ENCODE measurements around the gene FER1L5.
A peak's percentile ranks its signal among the peaks of the same experiment; 100 is the strongest.

Gene FER1L5

GRCh38 chr2:96642564-96643360 lies at the start of gene FER1L5:
Gene FER1L5 (plus strand): TSS chr2:96642764. CDS start chr2:96642837, 73 bp downstream.
- no peak for DNase-seq

- DNase-seq: no peak
Measured at GRCh38 chr2:96594282-96594681, 48.3 kb upstream of the FER1L5 start.

DNA sequence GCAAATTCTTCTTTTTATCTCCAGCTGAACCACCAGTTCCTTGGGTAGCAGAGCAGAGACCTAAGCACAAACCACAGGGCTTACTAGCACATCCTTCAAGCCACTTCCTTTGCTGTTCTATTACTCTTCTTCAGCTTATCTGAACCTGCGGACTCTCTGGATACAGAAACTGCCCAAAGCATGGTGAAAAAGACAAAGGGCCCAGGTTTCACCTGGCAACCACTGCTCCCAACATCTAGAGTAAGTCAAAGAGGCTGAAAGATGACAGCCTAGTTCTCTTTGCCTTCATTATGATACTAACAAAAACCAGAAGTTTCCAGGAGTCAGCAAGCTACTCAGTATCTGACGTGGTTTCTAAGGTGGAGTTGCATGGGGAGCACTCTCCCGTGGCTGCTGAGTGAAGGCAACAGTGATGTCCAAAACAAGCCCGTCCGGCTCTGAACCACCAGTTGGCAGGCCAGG lies 47.8 kb upstream of the FER1L5 start:
- no peak for DNase-seq

DNA sequence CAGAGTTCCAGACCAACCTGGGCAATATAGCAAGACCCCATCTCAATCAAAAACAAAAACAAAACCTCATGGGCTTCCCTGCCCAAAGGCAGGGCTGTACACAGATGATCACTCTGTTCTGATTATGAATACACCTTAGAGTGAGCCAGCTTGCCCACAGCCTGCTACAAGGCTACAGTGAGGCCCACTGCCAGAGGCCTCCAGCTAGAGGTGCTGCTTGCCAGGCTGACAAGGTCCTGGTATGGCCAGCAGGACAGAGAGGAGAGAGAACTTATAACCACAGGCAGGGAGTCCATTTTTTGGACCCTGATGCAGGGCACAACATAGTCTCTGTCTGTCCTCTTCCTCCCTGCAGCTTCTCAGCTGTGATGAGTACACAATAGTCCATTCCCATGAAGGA lies 46.0 kb upstream of the FER1L5 start:
- DNase-seq: no peak

DNA sequence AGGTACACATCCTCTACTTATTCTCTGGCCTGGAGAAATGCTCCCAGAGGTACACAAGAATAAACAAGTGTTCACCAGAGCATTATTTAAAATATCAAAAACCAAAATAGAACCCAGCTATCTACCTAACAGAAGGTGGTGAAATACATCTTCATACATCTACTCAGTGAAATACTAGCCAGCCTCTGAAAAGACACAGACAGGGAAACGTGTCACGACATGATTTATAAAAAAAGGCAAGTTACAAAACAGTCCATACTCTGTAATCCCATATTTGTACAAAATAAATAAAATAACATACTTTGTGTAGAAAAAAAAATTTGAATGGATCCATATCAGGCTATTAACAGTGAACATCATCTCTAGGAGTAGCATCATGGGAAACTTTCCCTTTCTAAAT lies 42.6 kb upstream of the FER1L5 start:
- no peak for DNase-seq

GRCh38 chr2:96601382-96602292 lies 40.9 kb upstream of the FER1L5 start:
- no peak for DNase-seq

- no peak for DNase-seq
Measured at GRCh38 chr2:96602330-96602823, 40.2 kb upstream of the FER1L5 start.

DNA sequence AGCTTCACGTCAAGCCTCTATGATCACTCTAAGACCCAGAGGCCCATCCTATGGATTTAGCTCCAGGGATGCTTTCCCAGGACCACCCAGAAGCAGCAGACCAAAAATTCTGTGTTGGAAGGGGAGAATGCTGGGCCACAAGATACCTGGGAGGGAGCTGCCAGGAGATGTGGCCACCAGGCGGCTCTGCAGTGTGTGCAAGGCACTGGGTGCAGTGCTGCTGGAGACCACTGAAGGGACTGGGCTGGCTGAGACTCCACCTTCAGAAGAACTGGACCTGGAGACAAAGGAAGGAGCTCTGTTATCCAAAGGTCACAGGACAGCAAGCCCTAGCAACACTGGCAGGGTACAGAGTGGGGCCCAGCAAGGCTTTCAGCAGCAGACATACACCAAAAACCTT lies 38.5 kb upstream of the FER1L5 start:
- no peak for DNase-seq

DNA sequence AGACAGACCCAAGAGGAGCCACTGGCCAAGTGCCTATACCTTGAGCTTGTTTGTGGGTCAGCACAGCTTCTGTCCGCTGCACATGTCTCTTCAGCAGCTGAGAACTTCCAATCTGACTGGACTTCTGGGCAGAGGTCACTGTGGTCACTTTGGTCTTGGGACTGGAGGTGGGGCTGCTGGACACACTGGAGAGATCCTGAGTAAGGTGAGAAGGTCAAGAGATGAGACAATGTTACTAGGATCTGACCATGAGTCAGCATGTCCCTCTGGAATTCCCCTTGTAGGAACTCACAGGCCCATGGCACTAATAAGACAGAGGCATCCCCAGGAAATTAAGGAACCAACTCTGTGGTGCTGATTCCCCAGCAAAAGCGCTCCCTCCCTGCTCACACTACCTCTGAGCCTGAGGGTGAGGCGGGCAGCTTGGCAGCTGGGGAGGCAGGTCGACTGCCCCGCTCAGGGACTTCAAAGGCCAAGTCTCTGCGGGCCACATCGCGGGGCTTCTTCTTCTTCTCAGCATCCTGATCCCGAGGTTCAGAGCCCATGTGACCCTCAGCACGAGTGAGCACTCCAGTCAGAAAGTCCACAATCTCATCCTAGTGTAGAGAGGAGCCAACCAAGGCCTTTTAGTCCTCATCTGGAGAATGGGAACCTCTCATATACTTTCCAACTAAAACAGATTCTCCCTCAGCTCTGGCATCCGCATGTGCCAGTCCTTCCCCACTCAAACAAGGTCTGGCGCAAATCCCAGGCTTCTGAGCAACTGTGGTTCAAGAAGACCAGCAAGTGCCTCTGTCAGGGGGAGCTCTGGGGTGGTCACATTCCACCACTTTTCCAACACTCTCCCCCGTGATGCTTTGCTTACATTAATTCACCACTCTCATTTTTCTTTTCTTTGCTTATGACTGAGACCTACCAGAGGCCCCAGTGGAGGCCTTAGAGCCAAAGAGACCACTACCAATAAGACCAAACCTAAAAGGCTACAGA lies 33.8 kb upstream of the FER1L5 start:
- DNase-seq: no peak

- no peak for DNase-seq
Measured at GRCh38 chr2:96616128-96616527, 26.4 kb upstream of the FER1L5 start.

GRCh38 chr2:96616535-96616934 lies 26.0 kb upstream of the FER1L5 start:
- no peak for DNase-seq

GRCh38 chr2:96617012-96617411 lies 25.6 kb upstream of the FER1L5 start:
- DNase-seq: no peak

- DNase-seq: peak; percentile 35
Measured at GRCh38 chr2:96618596-96619283, 23.8 kb upstream of the FER1L5 start.

- DNase-seq: no peak
Measured at GRCh38 chr2:96622544-96622943, 20.0 kb upstream of the FER1L5 start.

- no peak for DNase-seq
Measured at GRCh38 chr2:96623116-96623515, 19.4 kb upstream of the FER1L5 start.

GRCh38 chr2:96625571-96626552 lies 16.7 kb upstream of the FER1L5 start:
- no peak for DNase-seq

DNA sequence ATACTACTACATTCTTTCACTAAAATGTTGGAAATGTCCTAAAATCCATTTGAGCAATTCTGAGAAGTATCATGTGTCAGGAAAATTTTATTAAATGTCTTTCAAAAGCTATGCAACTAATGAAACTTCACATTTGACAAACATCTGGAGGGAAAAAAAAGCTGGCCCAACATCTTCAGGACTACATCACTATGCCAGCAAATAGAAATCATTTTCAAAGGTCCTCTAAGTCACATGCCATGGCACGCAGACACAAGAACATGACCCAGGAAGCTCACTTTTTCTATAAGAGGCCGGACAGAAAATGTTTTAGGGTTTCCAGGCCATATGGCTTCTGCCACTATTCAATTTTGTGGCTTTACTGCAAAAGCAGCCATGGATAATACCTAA lies 16.0 kb upstream of the FER1L5 start:
- DNase-seq: no peak

GRCh38 chr2:96631804-96632435 lies 10.6 kb upstream of the FER1L5 start:
- DNase-seq: no peak

DNA sequence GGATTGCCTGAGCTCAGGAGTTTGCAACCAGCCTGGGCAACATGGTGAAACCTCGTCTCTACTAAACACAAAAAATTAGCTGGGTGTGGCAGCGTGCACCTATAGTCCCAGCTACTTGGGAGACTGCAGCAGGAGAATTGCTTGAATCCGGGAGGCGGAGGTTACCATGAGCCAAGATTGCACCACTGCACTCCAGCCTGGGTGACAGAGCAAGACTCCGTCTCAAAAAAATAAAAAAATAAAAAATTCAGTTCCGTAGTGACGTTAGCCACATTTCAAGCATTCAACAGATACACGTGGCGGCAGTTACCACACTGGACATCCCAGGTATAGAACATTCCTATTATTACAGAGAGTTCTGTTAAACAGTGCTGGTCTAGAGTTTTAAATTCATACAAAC lies 8.9 kb upstream of the FER1L5 start:
- DNase-seq: no peak

- DNase-seq: no peak
Measured at GRCh38 chr2:96636551-96637171, 5.9 kb upstream of the FER1L5 start.

All from NCI-H226 (cell line).